Stimulated activated CD8-positive, alpha-beta memory T cell treated with anti-CD3 and anti-CD28 coated beads, Interleukin-7, amount 100 ng/mL, for 4 hours (primary cell): Measurements from ENCODE around the gene UNC5C.

Source experiments
- DNase-seq, 2 donors: peaks; one replicate each; pipeline ENCODE4 v3.0.0-alpha.2; 2020; ENCODE audit warnings: low read depth in 2 of 2

Gene UNC5C

DNA sequence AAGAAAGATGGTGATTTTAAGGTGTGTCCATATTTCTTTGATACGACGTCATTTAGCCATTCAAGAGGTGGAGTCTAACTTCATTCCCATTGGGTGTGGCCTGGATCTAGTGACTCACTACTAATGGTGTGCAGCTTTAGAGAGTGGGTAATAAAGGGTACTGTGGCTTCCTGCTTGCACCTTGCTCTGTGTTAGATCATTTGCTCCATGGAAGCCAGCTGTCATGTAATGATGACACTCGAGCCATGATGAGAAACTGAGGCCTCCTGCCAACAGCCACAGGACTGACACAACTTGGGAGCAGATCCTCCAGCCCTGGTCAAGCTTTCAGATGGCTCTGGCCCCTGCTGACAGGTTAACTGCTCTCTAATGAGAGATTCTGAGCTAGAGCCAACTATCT, 82.0 kb downstream of the UNC5C start:
- DNase-seq, result no peak

DNA sequence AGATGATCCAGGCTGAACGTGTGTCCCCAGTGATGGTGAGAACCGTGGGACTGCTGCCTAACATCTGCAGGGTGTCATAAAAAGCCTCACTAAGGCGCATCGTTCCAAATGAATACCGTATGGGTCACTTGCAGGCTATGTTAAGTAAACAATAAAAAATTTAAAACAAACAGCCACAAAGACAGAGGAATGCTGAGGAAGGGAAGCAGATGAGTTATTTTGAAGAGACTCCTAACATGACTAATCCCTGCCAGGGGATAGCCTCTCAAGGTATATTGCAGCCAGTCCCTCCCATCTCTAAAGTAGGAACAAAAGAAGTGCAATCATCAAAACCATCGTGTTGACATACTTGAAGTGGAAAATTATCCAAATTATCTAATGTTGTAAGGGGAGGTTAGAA, 83.8 kb downstream of the UNC5C start:
- DNase-seq, result no peak

DNA sequence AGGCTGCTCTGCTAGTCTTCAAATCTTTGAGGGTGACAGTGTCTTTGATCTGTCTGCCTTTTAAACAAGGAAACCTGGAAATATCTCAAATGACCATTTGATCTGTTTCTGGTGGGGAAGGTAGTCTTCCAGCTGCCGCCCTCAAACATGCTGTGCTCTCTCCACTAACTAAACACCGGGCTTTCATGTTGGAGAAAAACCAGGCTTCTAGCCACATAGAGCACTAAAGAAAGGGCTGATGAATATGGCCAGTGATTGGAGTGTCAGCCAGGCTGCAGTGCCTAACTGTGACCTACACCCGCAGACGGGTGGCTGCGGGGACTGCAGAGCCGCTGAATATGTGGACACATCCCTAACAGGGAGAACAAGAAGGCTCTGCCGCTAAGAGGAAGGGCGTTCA, 85.9 kb downstream of the UNC5C start:
- no peak for DNase-seq

DNA sequence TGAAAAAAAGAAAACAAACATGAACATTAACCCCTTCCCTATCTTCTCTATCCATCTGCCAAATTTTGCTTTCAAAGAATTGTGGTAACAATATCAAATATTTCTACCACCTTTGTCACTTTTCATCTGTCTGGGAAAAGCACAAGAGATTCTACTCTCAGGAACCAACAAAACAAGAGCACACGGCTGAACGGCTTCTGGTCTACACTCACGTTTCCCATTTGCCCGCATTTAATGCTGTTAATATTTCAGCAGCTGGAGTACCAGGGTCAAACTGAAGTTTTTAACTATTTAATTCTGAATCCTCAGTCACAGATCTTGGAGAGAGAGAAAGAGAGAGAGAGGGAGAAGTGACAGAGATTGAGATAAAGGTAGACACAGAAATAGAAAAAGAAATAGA, 91.4 kb downstream of the UNC5C start:
- DNase-seq, result no peak

DNA sequence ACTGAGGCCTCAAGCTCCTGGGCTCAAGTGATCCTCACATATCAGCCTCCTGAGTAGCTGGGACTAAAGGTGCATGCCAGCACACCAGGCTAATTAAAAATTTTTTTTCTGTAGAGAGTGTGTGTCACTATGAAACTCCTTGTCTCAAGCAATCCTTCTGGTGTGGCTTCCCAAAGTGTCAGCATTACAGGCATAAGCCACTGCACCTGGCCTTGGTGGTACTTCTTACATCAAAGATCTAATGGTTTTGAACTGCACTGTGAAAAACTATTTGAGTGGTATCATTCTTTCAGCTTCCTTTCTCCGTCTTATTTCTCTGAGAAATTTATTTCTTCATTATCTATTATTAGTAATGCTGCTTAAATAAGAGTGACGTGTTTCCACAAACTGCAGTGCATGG, 98.5 kb downstream of the UNC5C start:
- DNase-seq, result no peak

DNA sequence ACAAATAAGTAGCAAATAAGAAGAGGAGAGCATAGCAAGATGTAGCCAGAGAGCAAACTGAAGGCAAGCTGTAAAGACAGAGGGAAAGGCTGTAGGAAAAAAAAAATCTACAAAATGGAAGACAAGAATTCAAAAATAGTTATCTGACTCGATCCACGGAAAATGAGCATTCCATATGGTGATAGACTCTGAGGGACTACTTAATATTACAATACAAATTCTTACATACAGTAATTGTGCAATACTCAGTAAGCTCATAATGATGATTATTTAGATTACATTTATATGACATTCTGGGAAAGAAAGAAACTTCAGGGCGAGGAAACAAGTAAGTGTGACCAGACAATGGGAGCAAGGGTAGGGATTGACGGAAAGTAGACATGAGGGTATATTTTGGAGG, 102.6 kb downstream of the UNC5C start:
- no peak for DNase-seq

DNA sequence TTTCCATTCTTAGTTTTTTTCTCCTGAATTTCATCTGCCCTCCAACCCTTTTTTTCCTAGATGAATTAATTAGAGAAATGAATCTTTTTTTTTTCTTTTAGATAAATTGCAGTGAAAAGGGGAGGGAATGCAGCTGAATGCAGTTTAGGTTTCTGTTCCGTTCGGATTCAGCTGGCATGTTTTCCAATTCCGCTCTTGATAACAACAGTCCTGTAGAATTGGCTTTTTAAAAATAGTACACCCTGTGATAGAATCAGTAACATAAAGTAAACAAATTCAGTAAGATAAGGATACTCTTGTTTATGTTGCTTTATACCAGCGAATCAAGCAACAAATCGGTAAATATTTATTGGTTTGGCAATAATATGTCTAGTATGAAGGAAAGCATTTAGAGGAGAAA, 103.5 kb downstream of the UNC5C start:
- no peak for DNase-seq

DNA sequence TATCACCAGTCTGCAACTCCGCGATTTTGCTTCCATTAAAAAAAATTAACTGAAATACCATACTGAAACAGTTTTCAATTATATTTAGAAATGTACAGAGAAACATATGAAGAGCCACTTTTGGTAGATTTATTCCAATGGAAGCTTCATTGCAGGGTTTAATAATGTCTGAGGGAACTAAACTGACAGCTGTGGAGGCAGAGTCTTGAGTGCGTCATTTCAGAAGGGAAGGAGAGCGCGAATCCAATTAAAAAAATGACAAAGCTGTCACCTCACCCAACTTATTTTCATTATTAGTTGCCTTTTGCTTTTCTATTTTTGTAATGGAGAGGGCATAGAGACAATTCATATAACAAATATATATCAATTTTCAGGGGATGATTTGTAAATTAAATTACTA, 104.0 kb downstream of the UNC5C start:
- no peak for DNase-seq

DNA sequence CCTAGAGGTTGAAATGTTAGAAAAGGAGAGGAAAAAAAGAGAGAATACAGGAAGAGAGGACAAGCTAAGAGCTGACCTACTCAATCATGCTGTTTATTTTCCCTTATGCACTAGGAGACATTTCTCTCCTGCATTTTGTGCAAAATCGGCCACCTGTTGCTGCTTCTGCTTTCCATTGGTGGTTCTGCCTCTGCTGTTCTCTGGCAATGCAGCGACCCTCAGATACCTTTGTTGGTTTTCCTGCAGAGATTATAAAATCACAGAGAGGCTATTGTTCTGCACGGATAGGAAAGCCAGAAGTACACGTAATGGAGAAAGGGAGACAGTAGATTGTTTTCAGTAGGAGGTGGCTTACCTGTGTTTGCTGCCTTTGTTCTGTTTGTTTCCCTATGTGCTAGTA, 108.9 kb downstream of the UNC5C start:
- DNase-seq, result no peak

DNA sequence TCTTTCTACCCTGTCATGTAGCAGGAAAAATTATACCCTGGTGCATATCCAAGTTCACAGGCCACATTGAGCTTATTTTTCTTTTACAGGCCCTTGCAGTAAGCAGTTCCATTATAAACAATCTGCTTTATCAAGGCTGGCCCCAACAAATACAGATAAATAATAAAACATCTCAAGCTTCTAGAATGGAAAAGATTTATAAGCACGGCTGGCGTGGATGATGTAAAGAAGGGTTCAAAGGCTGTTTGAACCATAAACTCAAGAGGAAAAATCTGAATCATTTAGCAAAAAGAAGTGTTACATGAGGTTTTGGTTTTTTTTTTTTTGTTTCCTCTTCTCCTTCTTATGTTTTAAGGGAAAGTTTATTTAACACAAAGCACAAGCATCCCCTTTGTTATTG, 109.7 kb downstream of the UNC5C start:
- no peak for DNase-seq

DNA sequence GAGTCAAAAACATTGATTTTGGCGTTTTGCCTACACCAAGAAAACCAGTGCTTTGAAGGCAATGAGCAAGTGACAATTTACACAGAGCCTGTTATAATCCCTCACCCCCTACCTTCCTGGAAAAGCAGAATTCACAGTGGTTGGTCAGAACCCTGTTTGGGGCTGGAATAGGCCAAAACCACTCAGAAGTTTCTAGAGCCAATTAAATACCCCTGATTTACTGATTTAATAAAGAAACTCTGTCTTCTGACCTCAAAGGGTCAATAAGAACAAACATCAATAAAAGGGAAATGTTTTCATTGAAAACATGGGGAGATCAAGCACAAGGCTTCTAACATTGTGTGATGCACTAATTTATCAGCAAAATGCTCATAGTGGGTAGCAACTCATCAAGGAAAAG, 116.3 kb downstream of the UNC5C start:
- no peak for DNase-seq

DNA sequence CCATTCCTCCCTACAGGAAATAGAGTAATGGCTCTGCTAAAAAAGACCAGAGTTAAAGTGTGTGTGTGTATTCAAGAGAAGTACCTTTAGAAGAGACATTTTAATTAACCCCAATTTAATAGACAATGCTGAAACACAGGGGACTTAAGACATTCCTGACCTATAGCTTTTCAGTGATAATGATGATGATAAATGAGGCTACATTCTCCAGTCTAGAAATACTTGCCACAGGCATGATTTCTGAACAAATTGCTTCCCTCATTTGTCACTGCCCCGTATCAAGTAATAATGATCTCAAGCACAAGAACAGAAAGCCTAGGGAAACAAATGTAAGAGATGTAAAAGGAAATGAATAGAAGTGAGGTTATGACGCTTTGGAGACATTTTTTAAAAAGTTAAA, 117.1 kb downstream of the UNC5C start:
- no peak for DNase-seq

DNA sequence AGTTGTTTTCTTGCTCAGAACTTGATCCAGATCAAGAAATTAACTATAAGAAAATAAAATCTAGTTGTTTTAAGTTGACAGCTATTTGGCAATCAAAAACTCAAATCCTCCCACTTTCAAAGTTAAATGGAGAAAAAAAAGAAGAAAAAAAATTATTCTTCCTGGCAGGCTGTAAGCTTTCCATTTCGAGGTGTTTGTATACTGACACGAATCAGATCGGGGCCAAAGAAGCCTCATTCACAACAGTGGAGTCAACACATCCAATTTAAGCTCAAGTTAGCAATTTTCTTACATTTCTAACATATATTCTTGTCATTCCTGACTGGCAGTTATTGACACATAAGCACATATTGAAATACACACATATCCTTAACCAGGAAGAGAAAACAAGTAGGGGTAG, 119.4 kb downstream of the UNC5C start:
- DNase-seq, result no peak

DNA sequence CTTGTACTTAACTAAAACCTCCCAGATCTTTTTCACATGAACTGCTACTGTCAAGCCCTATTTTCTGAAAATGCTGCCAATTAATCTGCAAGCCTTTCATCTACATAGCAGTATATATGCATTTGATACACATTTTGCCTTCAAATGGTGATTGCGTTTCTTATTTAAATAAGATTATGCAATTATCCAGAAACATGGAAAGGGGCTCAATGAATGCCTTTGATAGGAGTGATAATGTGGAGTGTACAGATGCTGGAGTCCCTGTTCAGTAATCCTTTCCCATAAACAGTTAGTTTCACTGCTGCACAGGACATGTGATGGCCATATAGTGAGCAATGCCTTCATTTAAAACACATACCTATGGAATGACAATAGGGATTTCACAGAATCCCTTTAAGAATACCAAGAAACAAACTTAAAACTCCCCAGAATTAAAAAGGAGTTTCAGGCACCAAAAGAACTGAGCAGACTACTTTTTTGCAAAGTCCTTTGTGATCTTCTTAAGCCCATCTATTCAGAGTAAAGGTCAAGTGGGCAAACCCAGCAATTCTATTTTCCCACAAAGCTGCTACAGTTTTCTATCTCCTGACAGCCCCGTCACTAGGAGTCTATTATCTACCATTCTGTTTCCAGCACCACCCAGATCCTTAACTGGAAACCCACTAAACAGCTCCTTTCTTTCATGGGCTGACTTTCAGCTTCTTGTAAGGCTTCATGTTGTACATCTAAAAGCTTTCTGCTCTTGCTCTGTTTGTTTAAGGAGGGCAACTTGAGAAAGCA, 120.3 kb downstream of the UNC5C start:
- no peak for DNase-seq

DNA sequence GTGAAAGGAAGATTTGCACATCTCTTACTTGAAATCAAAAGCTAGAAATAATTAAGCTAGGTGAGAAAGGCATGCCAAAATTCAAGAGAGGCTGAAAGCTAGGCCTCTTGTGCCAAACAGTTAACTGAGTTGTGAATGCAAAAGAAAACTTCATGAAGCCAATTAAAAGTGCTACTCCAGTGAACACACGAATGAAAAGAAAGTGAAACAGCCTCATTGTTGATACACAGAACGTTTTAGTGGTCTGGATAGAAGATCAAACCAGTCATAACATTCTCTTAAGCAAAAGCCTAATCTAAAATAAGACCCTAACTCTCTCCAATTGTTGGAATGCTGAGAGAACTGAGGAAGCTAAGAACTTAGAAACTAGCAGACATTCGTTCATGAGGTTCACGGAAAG, 122.3 kb downstream of the UNC5C start:
- no peak for DNase-seq

DNA sequence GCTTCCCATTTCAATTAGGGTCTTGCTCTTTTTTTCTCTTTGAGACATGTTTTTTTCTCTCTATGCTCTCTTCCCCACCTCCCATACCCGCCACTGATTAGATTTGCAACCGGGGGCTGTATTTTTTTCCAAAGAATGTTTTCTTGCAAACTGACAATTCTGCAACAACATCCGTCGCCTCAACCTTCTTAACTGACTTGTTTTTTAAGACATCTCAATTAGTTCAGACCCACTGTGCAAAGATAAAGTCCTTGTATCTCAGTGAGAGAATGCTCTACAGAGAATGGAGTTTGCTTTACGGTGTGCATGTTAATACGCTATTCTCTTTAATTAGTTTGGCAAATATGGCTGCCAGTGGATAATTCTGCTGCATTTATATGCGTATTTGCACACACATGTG, 126.3 kb downstream of the UNC5C start:
- no peak for DNase-seq

DNA sequence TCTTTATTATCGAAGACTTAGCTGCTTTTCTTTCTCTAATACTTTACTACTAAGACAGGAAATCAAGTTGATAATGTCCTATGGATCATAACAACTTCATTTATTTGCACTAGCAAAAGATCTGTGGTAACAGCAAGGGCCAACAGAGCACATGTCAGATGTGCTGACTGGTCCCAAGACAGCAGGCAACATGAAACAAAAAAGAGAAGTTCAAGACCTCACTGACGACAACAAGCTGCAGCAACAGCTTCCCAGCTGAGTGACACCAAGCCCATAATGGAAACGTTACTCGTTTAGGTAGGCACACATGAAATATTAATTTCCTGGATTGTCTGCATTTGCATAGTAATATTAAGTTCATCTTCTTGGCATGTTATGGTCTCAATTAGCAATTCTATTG, 126.9 kb downstream of the UNC5C start:
- no peak for DNase-seq

DNA sequence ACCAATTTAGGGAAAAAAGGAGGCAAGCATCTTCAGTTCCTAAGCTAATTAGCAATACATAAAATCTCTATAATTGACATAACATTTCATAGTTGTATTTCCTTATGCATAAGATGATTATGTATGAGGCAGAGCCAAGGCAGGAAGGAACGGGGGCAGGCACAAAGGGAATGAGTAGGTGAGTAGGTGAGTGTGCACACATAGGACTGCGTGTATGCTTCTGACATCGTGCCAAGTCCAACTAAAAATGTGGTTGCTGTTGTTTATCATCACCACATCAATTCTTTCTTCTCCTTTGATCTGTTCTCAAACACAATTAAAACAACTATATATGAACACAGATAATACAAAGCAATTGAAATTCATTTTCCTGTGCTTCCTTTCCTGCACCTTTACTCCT, 131.2 kb downstream of the UNC5C start:
- DNase-seq, result no peak

DNA sequence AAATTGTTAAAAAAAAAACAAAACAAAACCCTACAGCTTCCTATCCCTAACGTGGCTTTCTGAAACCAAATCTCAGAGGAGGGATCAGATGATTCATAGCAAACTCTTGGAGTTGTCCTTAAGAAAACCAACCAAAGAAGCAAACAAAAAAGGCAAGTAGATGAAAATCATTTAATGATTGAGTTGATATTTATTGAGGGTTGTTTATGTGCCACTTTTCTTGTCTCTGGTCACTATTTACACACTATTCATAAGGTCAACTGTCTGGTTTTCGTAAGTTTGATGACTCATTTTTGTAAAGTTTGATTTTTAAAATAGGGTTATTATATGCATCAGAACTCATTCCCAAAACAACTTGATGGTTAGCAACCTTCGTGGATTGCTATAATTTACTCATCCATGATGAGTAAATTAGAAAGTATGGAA, 133.4 kb downstream of the UNC5C start:
- no peak for DNase-seq

DNA sequence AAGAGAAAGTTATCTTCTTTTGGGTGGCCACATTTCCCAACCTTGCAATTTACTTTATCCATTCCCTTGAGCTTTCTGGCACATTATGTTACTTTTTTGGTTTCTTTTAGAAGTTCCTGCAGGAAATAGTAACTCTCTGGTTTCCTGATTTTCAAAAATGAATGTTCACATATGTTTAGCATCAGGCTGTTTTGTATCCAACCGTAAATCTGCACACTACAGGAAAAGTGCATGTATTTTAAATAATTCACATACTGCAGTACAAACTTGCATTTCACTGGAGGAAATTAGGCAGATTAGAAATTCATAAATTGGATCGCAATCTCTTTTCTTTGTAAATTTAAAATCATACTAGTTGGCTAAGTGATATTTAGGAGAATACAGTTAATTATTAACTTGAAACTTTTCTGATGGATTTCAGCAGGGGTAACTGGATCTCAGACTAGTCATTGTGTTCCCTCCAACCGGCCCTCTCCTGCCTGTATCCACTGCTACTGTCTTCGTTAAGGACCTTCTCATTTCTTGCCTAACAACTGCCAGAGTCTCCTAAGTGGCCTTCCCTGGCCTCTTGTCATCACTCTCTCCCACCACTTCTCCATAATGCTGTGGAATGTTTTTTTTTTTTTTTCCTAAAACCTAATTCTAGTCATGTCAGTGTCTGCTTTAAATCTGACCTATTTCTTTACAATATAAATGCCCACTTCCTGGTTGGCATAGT, 137.2 kb downstream of the UNC5C start:
- no peak for DNase-seq

DNA sequence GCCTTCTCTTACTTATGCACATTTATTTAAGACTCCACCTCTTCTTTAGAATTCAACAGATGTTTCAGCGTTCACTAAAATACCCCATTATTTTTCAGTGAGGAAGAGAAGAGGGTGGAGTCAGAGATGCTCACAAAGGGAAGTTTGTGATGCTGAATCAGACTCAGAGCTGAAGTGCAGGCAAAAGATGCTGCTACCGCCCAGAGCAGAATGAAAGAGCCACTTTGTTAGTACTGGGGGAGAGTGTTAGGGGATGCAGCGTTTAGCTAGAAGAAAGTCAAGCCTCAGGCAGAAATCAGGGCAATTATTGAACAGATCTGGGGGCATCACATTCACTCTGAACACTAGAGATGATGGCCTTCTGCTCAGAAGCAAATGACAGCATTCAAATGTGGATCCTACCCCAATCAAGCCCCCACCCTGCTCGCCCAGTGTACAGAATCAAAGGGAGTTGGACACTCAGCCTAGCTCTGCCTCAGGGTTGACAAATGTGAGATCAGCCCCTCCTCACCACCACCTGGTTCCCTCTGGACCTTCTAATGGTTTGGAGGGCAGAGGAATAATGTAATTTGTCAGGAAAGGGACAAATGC, 138.3 kb downstream of the UNC5C start:
- DNase-seq, result no peak

DNA sequence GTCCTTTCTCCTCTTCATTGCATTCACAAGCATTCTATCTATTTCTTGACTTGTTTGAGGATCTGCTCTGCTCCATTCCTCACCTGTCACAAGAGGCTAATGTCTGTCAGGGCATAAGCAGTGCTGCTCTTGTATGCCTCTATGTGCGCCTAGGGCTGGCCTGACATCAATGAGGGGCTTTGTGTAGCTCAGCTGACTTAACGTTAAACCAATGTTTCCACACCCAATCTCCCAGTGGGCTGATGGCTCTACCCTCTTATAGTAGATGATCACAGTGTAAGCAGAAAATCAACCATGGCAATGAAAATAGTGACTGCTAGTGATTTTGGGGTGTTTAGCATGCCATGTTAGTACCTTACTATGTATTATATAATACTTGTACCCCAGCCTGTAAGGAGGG, 139.0 kb downstream of the UNC5C start:
- DNase-seq, result no peak

DNA sequence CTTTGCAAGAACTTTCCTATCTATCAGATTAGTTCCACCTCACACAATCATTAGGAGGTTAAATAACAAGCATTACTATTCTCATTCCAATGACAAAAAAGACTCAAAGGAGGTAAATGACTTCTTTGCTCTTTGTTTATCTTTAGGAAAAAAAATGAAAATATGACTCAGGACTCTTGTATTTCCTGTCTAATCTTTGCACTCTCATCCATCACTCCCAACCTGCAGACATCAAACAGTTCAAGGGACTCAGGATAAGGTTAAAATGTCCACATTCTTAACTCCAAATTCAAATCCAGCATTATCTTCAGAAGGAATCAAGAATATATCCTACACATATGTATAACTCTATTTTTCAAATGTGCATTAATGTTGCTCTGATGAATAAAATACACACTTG, 139.6 kb downstream of the UNC5C start:
- DNase-seq, result no peak
